ENCODE data around the gene BRD4.
"Not testable (repeated sequence)": the region's sequence is repeated elsewhere in the genome, so short reads cannot be mapped to it uniquely, and the experiment has no call there.

DNA sequence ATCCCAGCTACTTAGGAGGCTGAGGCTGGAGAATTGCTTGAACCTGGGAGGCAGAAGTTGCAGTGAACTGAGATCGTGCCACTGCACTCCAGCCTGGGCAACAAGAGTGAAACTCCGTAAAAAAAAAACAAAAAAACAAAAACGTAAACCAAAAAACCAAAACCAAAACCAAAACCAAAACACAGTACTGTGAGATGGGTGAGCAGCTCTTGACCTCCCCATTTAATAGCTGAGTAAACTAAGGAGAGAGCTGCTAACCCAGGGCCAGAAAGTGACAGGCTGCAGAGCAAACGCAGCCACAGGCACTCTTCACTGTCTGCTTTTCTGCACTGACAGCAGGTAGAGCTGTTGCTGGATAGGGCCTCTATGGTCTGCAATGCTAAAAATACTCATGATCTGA, 27.7 kb upstream of the BRD4 start:
- TF ChIP-seq, protein P1, sequence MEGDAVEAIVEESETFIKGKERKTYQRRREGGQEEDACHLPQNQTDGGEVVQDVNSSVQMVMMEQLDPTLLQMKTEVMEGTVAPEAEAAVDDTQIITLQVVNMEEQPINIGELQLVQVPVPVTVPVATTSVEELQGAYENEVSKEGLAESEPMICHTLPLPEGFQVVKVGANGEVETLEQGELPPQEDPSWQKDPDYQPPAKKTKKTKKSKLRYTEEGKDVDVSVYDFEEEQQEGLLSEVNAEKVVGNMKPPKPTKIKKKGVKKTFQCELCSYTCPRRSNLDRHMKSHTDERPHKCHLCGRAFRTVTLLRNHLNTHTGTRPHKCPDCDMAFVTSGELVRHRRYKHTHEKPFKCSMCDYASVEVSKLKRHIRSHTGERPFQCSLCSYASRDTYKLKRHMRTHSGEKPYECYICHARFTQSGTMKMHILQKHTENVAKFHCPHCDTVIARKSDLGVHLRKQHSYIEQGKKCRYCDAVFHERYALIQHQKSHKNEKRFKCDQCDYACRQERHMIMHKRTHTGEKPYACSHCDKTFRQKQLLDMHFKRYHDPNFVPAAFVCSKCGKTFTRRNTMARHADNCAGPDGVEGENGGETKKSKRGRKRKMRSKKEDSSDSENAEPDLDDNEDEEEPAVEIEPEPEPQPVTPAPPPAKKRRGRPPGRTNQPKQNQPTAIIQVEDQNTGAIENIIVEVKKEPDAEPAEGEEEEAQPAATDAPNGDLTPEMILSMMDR (optimal IDR thresholded peaks at IDR 0.05 in 1 of 3, IDR thresholded peaks at IDR 0.05 in 1 of 3, conservative IDR thresholded peaks at IDR 0.05 in 1 of 3; ENCODE audit: extremely low read depth in 1 of 3, insufficient read depth in 2 of 3, low read length in 3 of 3), result not testable (repeated sequence)
- not testable (repeated sequence) for TF ChIP-seq EZH2 (IDR thresholded peaks at IDR 0.05; ENCODE audit: low read length)
